B cell (primary cell): ENCODE data around the gene MPP2. TPM values are rescaled to one million over a fixed set of nuclear protein-coding genes. Genes with fewer than 3 reads are reported as not detected.

Experiments used
- ATAC-seq: fragments of 200-7000 bp; cut with Tn5 transposase; one replicate; pipeline ENCODE4 v1.10.0; 2021; ENCODE audit warnings: low read depth, mild to moderate bottlenecking, moderate number of reproducible peaks, moderate library complexity
- CTCF ChIA-PET: fragments of 350-600 bp; sonication (Branson Sonifier 250); formaldehyde crosslinking; loops from one replicate; lab custom pipeline; 2021; ENCODE audit warnings: antibody characterized with exemption, inconsistent platforms; lab: Charles Lee
- POLR2A ChIA-PET: fragments of 350-600 bp; sonication (Branson Sonifier 250); formaldehyde crosslinking; loops from one replicate; lab custom pipeline; 2021; ENCODE audit warnings: antibody characterized with exemption; lab: Charles Lee
- DNase-seq: peaks from one replicate; pipeline ENCODE4 v3.0.0; 2013
- H2AFZ ChIP-seq: 2 replicates; pipeline ENCODE4 v1.6.1; 2012; ENCODE audit warnings: mild to moderate bottlenecking, low read depth, low read length; ENCODE audit not compliant: insufficient read depth, poor library complexity, severe bottlenecking
- H3K27ac ChIP-seq, 2 donors: 1 replicate in 1 of 2; 2 replicates in 1 of 2; pipeline ENCODE4 v1.5.1; 2012 to 2013; ENCODE audit warnings: low read length in 2 of 2, mild to moderate bottlenecking in 2 of 2, moderate library complexity in 1 of 2
- H3K27me3 ChIP-seq, 4 experiments: fragments of 200-600 bp in 1 of 4; sonication (generic) in 1 of 4; replicated peaks in 1 of 4; 1 replicate in 2 of 4; 2 replicates in 2 of 4; pipeline versions ENCODE4 v1.6.1 to v1.7.0; 2013 to 2016; ENCODE audit warnings: low read length in 3 of 4, mild to moderate bottlenecking in 2 of 4, mixed read lengths in 1 of 4, moderate library complexity in 1 of 4; ENCODE audit not compliant: insufficient read depth in 4 of 4, control insufficient read depth in 3 of 4; ENCODE audit errors: control extremely low read depth in 1 of 4
- H3K36me3 ChIP-seq, 2 experiments: replicated peaks in 1 of 2; 1 replicate in 1 of 2; 2 replicates in 1 of 2; pipeline versions ENCODE4 v1.6.1 to v1.7.1; 2013; ENCODE audit warnings: low read length in 1 of 2; ENCODE audit not compliant: insufficient read depth in 2 of 2, control insufficient read depth in 1 of 2; ENCODE audit errors: control extremely low read depth in 1 of 2, extremely low read depth in 1 of 2
- H3K4me1 ChIP-seq, 2 donors: fragments of 200-600 bp in 1 of 2; sonication (generic) in 1 of 2; 1 replicate in 1 of 2; 2 replicates in 1 of 2; pipeline versions ENCODE4 v1.5.1 to v1.6.1; 2013 to 2017; ENCODE audit warnings: low read length in 2 of 2; ENCODE audit not compliant: control insufficient read depth in 2 of 2, insufficient read depth in 2 of 2
- H3K4me2 ChIP-seq: replicated peaks from 2 replicates; pipeline ENCODE3; 2012; ENCODE audit warnings: mild to moderate bottlenecking, low read depth, low read length; ENCODE audit not compliant: poor library complexity, severe bottlenecking
- H3K4me3 ChIP-seq, 5 experiments: fragments of 200-600 bp in 1 of 5; sonication (generic) in 1 of 5; 1 replicate in 3 of 5; 2 replicates in 2 of 5; pipeline versions ENCODE4 v1.5.1 to v1.7.0; 2011 to 2016; ENCODE audit warnings: low read length in 4 of 5, mild to moderate bottlenecking in 4 of 5, low read depth in 2 of 5, control low read depth in 1 of 5, moderate library complexity in 1 of 5; ENCODE audit not compliant: insufficient read depth in 1 of 5; ENCODE audit errors: control extremely low read depth in 1 of 5, extremely low read depth in 1 of 5
- H3K79me2 ChIP-seq: fragments of 200-600 bp; sonication (generic); one replicate; pipeline ENCODE4 v1.6.0; 2016; ENCODE audit warnings: low read length; ENCODE audit not compliant: control insufficient read depth, insufficient read depth
- H3K9ac ChIP-seq: fragments of 200-600 bp; sonication (generic); 2 replicates; pipeline ENCODE4 v1.6.1; 2017; ENCODE audit warnings: mild to moderate bottlenecking, low read length, moderate library complexity
- H3K9me3 ChIP-seq, 3 donors: one replicate each; pipeline versions ENCODE4 v1.6.1 to v1.7.1; 2013; ENCODE audit warnings: low read length in 2 of 3; ENCODE audit not compliant: control insufficient read depth in 2 of 3, insufficient read depth in 1 of 3; ENCODE audit errors: control extremely low read depth in 1 of 3
- H4K20me1 ChIP-seq: 2 replicates; pipeline ENCODE4 v1.6.0; 2012; ENCODE audit warnings: mild to moderate bottlenecking, low read length; ENCODE audit not compliant: insufficient read depth, control insufficient read depth, poor library complexity, severe bottlenecking
- H3K27ac Mint-ChIP-seq: one replicate; pipeline ENCODE4 v1.8.0; 2021; ENCODE audit warnings: mixed read lengths
- H3K27me3 Mint-ChIP-seq: one replicate; pipeline ENCODE4 v1.8.0; 2021; ENCODE audit warnings: mixed read lengths
- H3K4me1 Mint-ChIP-seq: one replicate; pipeline ENCODE4 v1.8.0; 2021; ENCODE audit warnings: mixed read lengths
- H3K4me3 Mint-ChIP-seq: one replicate; pipeline ENCODE4 v1.8.0; 2021; ENCODE audit warnings: mixed read lengths
- H3K9me3 Mint-ChIP-seq: one replicate; pipeline ENCODE4 v1.8.0; 2022; ENCODE audit warnings: mixed read lengths; ENCODE audit not compliant: insufficient read depth
- CTCF ChIP-seq: fragments of 200-600 bp; IDR thresholded peaks from one replicate; pipeline ENCODE4 v1.8.0; 2022; ENCODE audit warnings: antibody characterized with exemption, mild to moderate bottlenecking
- EZH2 ChIP-seq: IDR thresholded peaks from 2 replicates; pipeline ENCODE4 v1.6.1; 2012; ENCODE audit warnings: borderline replicate concordance, low read depth, mild to moderate bottlenecking, moderate library complexity, low read length; ENCODE audit not compliant: insufficient read depth, poor library complexity, severe bottlenecking
- whole genome bisulfite sequencing: methylation state at CpG from one replicate; pipeline ENCODE4 v1.1.5; 2013; ENCODE audit warnings: missing lambda C conversion rate; ENCODE audit not compliant: insufficient coverage; 5-methylcytosine and 5-hydroxymethylcytosine counted together
- intact Hi-C: fragments of 100-400 bp; cut with micrococcal nuclease; formaldehyde crosslinking; loops from one replicate; pipeline ENCODE4 v1.10.0; 2022
- polyA plus RNA-seq: library from polyadenylated mRNA; depleted of rRNA; stranded (reverse); fragments of >200 nt; gene quantifications from 2 replicates; pipeline ENCODE4 v1.2.3, GENCODE V29; 2012
- total RNA-seq, 2 donors: library from RNA; stranded (reverse); fragments of 120-200 nt in 1 of 2; gene quantifications; 1 replicate in 1 of 2; 2 replicates in 1 of 2; pipeline versions ENCODE4 v1.2.3 to v1.2.4, GENCODE V29; 2013 to 2022

MPP2 gene
- total and polyA plus RNA-seq, 2 donors (not counting 1 experiment from before 2014, with no cell fraction given) = 0.15 TPM; not detected in 1

DNA sequence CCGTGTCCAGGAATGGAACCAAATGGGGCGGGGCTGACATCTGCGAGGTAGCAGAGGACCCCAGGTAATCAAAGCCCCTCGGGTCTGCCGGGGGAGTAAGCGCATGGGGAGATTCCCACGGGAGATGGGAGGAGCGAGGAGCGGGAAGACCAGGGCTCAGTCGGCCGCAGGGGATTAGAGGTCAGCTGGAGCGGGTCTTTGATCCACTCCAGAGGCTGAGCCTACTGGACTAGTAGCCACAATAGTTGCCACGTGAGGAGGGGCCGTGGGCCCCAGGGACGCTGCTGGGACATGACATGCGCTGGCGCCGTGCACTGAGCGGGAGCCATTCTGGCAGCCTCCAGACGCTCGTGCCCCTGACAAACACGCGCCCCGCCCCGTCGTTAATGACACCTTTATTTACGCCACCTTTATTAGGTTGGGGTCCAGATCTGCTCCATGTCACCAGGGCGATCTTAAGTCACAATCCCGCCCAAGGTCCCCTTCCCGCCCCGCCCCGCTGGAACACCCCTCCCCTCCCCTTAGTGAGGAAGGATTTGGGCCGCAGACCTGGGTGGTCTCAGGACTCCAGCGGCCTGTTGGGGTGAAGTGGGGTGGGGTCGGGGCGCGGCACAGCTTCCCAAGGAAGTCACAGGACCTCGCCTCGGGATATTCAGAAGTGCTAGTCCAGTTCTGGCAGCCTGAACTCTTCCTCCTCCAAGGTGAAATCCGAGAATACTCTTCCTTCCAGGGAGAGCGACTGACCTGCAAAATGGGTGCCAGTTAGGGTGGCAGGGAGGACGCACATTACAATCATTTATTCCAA lies 19.9 kb upstream of the MPP2 start:
- 9% methylated on average over 28 of the region's 42 CpGs for WGBS
- DNase-seq = no peak

More for the DNA sequence above, 19.9 kb upstream of the MPP2 start:
- Histone ChIP-seq H4K20me1 (no peaks in the 10 kb centered on the region), H3K4me1 (peaks cover 13 to 15% of the 10 kb centered on the region in 2 donors), H3K36me3 (no peaks in the 10 kb centered on the region), H3K27me3 (peaks cover 0 to 44% (median 9%) of the 10 kb centered on the region in 4 experiments), H3K27ac (no peak overlapping the region), H2AFZ (peak overlapping the region; percentile 44), H3K9me3 (peaks cover 0 to 4% (median 0%) of the 10 kb centered on the region in 3 donors), H3K79me2 (no peaks in the 10 kb centered on the region), H3K4me3 (peak overlapping the region in 2 of 5 experiments; percentile 21 to 30), H3K9ac (peak overlapping the region; percentile 25), H3K4me2 (peak overlapping the region; percentile 64)
- ChIA-PET POLR2A (no interaction called here), CTCF (no interaction called here)
- Mint-ChIP-seq H3K4me1 (peaks cover 15% of the 10 kb centered on the region), H3K4me3 (peak overlapping the region; percentile 82), H3K9me3 (no peaks in the 10 kb centered on the region), H3K27me3 (peaks cover 56% of the 10 kb centered on the region), H3K27ac (no peak overlapping the region)
- TF ChIP-seq EZH2 (no peak), CTCF (no peak)
- ATAC-seq = no peak
- intact Hi-C loops = no loop called here
